Neutrophil (primary cell): ENCODE measurements around the gene CREG1.

Experiments
- H3K27ac ChIP-seq: fragments of 200-600 bp; sonication (generic); 2 replicates; pipeline ENCODE4 v1.5.1; 2016; ENCODE audit warnings: mild to moderate bottlenecking, moderate library complexity
- H3K27me3 ChIP-seq: fragments of 200-600 bp; sonication (generic); 2 replicates; pipeline ENCODE4 v1.6.0; 2016; ENCODE audit warnings: mild to moderate bottlenecking
- H3K36me3 ChIP-seq: fragments of 200-600 bp; sonication (generic); 2 replicates; pipeline ENCODE4 v1.5.1; 2017
- H3K4me1 ChIP-seq, 2 experiments: fragments of 200-600 bp in 1 of 2; sonication (generic) in 1 of 2; 1 replicate in 1 of 2; 2 replicates in 1 of 2; pipeline versions ENCODE4 v1.5.1 to v1.6.1; 2013 to 2016; ENCODE audit warnings: low read depth in 1 of 2, low read length in 1 of 2, mild to moderate bottlenecking in 1 of 2, moderate library complexity in 1 of 2; ENCODE audit not compliant: control insufficient read depth in 1 of 2, insufficient read depth in 1 of 2
- H3K4me3 ChIP-seq, 2 experiments: fragments of 200-600 bp in 1 of 2; sonication (generic) in 1 of 2; 1 replicate in 1 of 2; 2 replicates in 1 of 2; pipeline ENCODE4 v1.5.1; 2013 to 2016; ENCODE audit warnings: low read depth in 1 of 2, low read length in 1 of 2, mild to moderate bottlenecking in 1 of 2, moderate library complexity in 1 of 2
- H3K9me3 ChIP-seq: fragments of 200-600 bp; sonication (generic); 2 replicates; pipeline ENCODE4 v1.5.1; 2016
- TF ChIP-seq, protein P1 (sequence below): fragments of 200-600 bp; sonication (generic); IDR thresholded peaks from 2 replicates; pipeline ENCODE4 v1.5.1; 2016; ENCODE audit warnings: antibody characterized with exemption

Gene CREG1

DNA sequence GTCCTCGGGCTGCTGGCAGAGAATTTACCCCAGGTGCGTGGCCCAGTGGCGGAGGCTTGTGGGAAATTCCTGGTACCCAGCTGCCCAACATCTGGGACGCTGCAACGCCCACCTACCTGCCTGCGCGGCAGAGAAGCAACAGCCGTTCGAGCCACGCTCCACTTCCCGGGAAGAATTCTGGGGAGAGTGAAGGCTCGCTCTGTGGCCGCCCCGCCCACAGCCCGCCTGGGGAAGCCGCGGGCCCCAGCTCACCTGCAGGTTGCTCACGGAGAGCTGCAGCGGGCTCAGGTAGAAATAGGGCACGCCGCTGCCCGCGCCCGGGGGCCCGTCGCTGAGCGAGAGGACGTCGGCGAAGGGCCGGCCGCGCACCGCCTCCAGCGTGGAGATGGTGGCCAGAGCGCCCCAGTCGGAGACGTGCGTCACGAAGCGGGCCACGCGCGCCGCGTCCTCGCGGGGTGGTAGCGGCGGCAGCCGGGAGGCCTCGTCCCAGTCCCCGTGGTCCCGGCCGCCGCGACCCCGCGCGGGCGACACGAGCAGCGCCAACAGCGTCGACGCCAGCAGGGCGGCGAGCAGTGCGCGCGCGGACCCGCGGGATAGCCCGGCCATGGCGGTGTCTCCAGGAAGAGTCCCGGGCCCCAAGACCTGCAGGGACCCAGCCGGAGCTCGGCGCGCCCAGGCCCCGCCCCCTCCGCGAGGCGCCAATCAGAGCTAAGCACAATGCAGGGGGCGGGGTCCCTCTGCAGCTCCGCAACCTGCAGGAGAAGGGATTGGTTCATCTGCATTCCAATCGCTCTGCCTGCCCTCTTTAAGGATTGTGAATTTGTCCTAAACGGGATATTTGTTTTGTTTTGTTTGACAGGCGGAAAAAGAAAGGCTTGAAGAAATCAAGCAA lies at the start of gene CREG1:
TSS of gene CREG1 (minus strand) at position 627 of the 892 bp plus-strand sequence.
- Histone ChIP-seq H3K9me3 (no peaks in the 10 kb centered on the region), H3K4me1 (peaks cover 67 to 85% of the 10 kb centered on the region in 2 experiments), H3K4me3 (peak within 1 kb of the TSS; percentile 78 to 81), H3K27me3 (no peaks in the 10 kb centered on the region), H3K27ac (peak within 1 kb of the TSS; percentile 93), H3K36me3 (no peaks in the 10 kb centered on the region)
- TF ChIP-seq, protein P1, sequence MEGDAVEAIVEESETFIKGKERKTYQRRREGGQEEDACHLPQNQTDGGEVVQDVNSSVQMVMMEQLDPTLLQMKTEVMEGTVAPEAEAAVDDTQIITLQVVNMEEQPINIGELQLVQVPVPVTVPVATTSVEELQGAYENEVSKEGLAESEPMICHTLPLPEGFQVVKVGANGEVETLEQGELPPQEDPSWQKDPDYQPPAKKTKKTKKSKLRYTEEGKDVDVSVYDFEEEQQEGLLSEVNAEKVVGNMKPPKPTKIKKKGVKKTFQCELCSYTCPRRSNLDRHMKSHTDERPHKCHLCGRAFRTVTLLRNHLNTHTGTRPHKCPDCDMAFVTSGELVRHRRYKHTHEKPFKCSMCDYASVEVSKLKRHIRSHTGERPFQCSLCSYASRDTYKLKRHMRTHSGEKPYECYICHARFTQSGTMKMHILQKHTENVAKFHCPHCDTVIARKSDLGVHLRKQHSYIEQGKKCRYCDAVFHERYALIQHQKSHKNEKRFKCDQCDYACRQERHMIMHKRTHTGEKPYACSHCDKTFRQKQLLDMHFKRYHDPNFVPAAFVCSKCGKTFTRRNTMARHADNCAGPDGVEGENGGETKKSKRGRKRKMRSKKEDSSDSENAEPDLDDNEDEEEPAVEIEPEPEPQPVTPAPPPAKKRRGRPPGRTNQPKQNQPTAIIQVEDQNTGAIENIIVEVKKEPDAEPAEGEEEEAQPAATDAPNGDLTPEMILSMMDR, result peak; percentile 54

DNA sequence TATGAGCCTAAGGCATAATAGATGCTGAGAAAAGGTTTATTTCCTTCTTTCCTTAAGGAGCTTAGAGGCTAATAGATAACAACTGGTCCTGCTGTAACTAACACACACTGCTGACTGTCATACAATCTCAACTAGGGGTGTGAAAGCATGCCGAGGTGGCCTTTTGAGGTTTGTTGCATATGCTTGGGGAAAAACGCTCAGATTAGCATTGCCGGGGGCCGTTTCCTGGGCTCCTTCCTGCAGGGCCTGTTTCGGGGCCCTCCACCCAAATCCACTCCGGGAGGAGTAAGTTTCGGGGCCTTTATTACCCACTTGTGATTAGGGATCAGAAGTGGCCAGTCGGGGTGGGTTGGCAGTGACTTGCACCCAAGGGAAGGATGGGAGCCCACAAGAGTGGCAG lies 49.3 kb upstream of the CREG1 start:
- Histone ChIP-seq H3K4me1 (peaks cover 55 to 66% of the 10 kb centered on the region in 2 experiments), H3K27ac (peak overlapping the region; percentile 88), H3K27me3 (no peaks in the 10 kb centered on the region), H3K4me3 (peak overlapping the region in 1 of 2 experiments; percentile 57), H3K36me3 (no peaks in the 10 kb centered on the region), H3K9me3 (no peaks in the 10 kb centered on the region)
- TF ChIP-seq, protein P1, result no peak

DNA sequence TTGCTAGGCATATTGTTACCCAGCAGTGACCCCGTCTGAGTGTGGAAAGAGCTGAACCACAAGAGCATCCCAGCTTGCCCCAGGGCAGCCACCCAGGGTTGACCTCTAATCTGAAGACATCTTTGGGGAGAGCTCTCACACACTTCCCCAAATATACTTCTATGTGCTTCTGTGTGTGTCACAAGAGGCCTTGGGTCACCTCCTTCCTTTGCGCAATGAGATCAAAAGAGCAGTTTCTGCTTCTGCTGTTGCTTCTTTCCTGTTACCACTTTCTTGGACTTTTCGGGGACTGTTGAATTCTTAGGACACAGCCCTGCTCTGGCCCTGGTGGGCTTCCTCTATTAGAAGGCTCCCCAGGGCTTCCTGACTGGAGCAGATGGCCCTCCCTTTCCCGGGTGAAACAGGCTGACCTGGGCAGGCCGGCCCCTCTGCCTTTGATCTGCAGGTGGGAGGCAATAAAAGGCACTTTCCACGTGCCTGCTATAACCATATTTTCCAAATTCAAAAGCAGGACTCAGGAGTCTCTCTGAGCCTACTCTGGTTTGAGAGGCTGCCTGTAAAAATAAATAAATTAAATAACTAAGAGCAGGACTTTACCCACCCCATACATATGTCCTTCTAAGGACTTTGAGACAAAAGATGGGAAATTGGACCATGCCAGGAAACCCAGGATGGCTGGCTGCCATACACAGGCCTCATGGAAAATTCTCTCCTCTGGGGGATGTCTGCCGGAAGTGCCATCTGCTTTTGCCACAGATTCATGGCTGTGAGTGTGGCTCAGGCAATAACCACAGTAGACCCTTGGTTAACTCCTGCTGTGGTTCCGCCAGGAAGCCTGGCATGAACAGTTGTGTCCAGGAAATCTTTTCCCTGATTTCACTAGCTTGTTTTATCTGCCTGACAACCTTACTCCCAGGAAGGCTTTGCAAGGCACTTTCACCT lies 48.2 kb upstream of the CREG1 start:
- peak overlapping the region; percentile 44 to 57 for H3K4me3 ChIP-seq
- no peaks in the 10 kb centered on the region for H3K36me3 ChIP-seq
- peak overlapping the region; percentile 88 for H3K27ac ChIP-seq
- no peaks in the 10 kb centered on the region for H3K27me3 ChIP-seq
- H3K9me3 ChIP-seq, result no peaks in the 10 kb centered on the region
- H3K4me1 ChIP-seq, result peaks cover 55 to 61% of the 10 kb centered on the region in 2 experiments
- TF ChIP-seq, protein P1, result peak; percentile 38

DNA sequence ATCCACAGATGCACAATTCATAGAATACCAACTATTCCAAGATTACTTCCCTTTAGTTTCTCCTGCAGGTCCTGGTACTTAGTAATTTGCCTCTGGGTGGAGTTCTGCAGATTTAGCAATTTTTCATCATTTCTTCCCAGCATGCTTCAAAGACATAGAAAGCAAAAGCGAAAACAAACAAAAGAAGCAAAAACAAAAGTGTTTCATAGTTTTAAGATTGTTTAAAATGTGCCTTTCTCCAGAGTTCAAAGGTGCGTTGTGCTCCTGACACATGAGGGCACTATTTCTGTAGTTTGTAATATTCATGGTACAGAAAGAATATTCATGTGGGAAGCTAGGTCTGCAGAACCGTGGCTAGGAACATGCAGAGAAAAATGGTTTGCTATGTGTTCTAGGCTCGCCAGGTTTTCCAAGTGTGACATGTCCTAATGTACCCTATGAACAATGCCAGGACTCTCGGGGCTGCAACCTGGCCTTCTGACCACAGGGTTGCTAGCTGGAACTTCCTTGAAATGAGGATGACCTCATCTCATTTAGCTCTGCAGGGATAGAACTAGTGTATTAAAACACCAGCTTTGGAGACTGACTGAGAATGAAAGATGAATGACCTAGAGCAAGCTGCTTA lies 46.5 kb upstream of the CREG1 start:
- no peaks in the 10 kb centered on the region for H3K27me3 ChIP-seq
- TF ChIP-seq, protein P1, result peak; percentile 56
- H3K4me3 ChIP-seq, result peak overlapping the region; percentile 44 to 57
- no peaks in the 10 kb centered on the region for H3K36me3 ChIP-seq
- peaks cover 55 to 56% of the 10 kb centered on the region in 2 experiments for H3K4me1 ChIP-seq
- no peaks in the 10 kb centered on the region for H3K9me3 ChIP-seq
- peak overlapping the region; percentile 88 for H3K27ac ChIP-seq

DNA sequence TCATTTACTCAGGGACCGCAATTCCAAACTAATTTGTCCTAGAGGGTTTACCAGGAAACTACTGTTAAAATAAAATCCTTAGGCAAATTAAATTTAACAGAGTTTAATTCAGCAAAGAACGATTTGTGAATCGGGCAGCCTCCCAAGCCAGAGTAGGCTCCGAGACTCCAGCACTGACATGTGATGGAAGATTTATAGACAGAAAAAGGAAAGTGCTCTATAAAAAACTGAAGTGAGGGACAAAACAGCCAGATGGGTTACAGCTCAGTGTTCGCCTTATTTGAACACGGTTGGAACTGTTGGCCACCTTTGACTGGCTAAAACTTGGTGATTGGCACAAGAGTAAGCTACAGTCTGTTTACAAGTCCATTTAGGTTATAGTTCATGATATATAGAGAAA lies 41.3 kb upstream of the CREG1 start:
- TF ChIP-seq, protein P1, result no peak
- no peaks in the 10 kb centered on the region for H3K9me3 ChIP-seq
- H3K36me3 ChIP-seq, result no peaks in the 10 kb centered on the region
- no peak overlapping the region for H3K4me3 ChIP-seq
- peaks cover 3 to 4% of the 10 kb centered on the region in 2 experiments for H3K4me1 ChIP-seq
- H3K27me3 ChIP-seq, result no peaks in the 10 kb centered on the region
- no peak overlapping the region for H3K27ac ChIP-seq
